HepG2 (cell line): Measurements from ENCODE around the gene TOP3B. TPM values are rescaled to one million over a fixed set of nuclear protein-coding genes. Genes with fewer than 3 reads are reported as not detected.

Experiments used
- ATAC-seq: fragments of 200-7000 bp; cut with Tn5 transposase; 3 replicates; pipeline ENCODE4 v1.9.1; 2020; ENCODE audit warnings: mild to moderate bottlenecking, moderate library complexity
- BruUV-seq: library from RNA; stranded (reverse); fragments of 400-500 nt; replicated peaks from 2 replicates; lab custom pipeline; 2021; lab: Mats Ljungman, UMichigan
- CTCF ChIA-PET: fragments of 300-600 bp; formaldehyde crosslinking; extraction: SDS; loops from one replicate; lab custom pipeline; 2021; ENCODE audit warnings: low total read pairs, inconsistent platforms, low intra/inter-chr PET ratio; lab: Yijun Ruan, JAX
- POLR2A ChIA-PET: fragments of 350-600 bp; sonication (Branson Sonifier 250); formaldehyde crosslinking; loops from one replicate; lab custom pipeline; 2020; ENCODE audit warnings: antibody characterized with exemption, inconsistent platforms; lab: Yijun Ruan, JAX
- DNase-seq: peaks from one replicate; pipeline ENCODE4 v3.0.0-alpha.2; 2015; ENCODE audit warnings: low spot score
- FAIRE-seq: peaks from 3 replicates; lab custom pipeline; 2011; peaks lifted over from hg19 to GRCh38; lab: Jason Lieb, UNC
- H2AFZ ChIP-seq: one replicate; pipeline ENCODE4 v1.6.1; 2011; ENCODE audit warnings: low read length, inconsistent platforms
- H3K27ac ChIP-seq: fragments of 300-600 bp; 3 replicates; pipeline ENCODE4 v1.8.0; 2011; ENCODE audit warnings: mixed run types, mild to moderate bottlenecking, mixed read lengths, low read length, inconsistent platforms; ENCODE audit not compliant: insufficient read depth; ENCODE audit errors: extremely low read length
- H3K27me3 ChIP-seq, 2 experiments: fragments of 200-600 bp in 1 of 2; 2 replicates in 1 of 2; 3 replicates in 1 of 2; pipeline versions ENCODE4 v1.6.0 to v1.8.0; 2011; ENCODE audit warnings: low read length in 2 of 2, mild to moderate bottlenecking in 2 of 2, moderate library complexity in 2 of 2, inconsistent platforms in 1 of 2; ENCODE audit not compliant: insufficient read depth in 2 of 2, control insufficient read depth in 1 of 2
- H3K36me3 ChIP-seq, 2 experiments: fragments of 200-600 bp in 1 of 2; replicated peaks in 1 of 2; 2 replicates in 1 of 2; 3 replicates in 1 of 2; pipeline versions ENCODE4 v1.5.1 to v1.8.0; 2011; ENCODE audit warnings: low read length in 2 of 2, inconsistent platforms in 1 of 2; ENCODE audit not compliant: insufficient read depth in 2 of 2, control insufficient read depth in 1 of 2
- H3K4me1 ChIP-seq: 2 replicates; pipeline ENCODE4 v1.5.1; 2012; ENCODE audit warnings: low read length, inconsistent platforms; ENCODE audit not compliant: insufficient read depth
- H3K4me2 ChIP-seq: 2 replicates; pipeline ENCODE4 v1.6.0; 2011; ENCODE audit warnings: low read depth, low read length, inconsistent platforms
- H3K4me3 ChIP-seq, 3 experiments: fragments of 200-600 bp in 1 of 3; sonication (generic), shearing (Covaris generic) in 1 of 3; replicated peaks in 1 of 3; 2 replicates each; pipeline ENCODE4 v1.5.1; 2011 to 2016; ENCODE audit warnings: low read length in 3 of 3, inconsistent platforms in 2 of 3, low read depth in 2 of 3, mild to moderate bottlenecking in 2 of 3, control low read depth in 1 of 3, mixed read lengths in 1 of 3; ENCODE audit not compliant: insufficient read depth in 1 of 3
- H3K79me2 ChIP-seq: one replicate; pipeline ENCODE4 v1.6.1; 2011; ENCODE audit warnings: low read length, inconsistent platforms; ENCODE audit not compliant: insufficient read depth
- H3K9ac ChIP-seq: 2 replicates; pipeline ENCODE4 v1.6.0; 2011; ENCODE audit warnings: mild to moderate bottlenecking, low read depth, low read length, inconsistent platforms; ENCODE audit not compliant: insufficient read depth
- H3K9me3 ChIP-seq: 2 replicates; pipeline ENCODE4 v1.5.1; 2012; ENCODE audit warnings: mild to moderate bottlenecking, low read length
- H4K20me1 ChIP-seq: 2 replicates; pipeline ENCODE4 v1.6.0; 2011; ENCODE audit warnings: inconsistent platforms, mild to moderate bottlenecking, low read length, moderate library complexity; ENCODE audit not compliant: insufficient read depth
- BRCA1 ChIP-seq: sonication (generic); formaldehyde crosslinking; IDR thresholded peaks from 2 replicates; pipeline ENCODE4 v1.4.0; 2020; ENCODE audit warnings: missing genetic modification reagents
- FOXK2 ChIP-seq: fragments of 450-650 bp; IDR thresholded peaks from 2 replicates; pipeline ENCODE4 v1.6.1; 2016
- HDAC6 ChIP-seq: fragments of 200-600 bp; sonication (generic); IDR thresholded peaks from 2 replicates; pipeline ENCODE4 v1.7.0; 2017; ENCODE audit warnings: mild to moderate bottlenecking, antibody characterized with exemption, low read length, low read depth
- HNRNPL ChIP-seq: fragments of 200-400 bp; formaldehyde crosslinking; IDR thresholded peaks from 2 replicates; pipeline ENCODE4 v1.6.1; 2017; ENCODE audit warnings: mild to moderate bottlenecking, low read depth, low read length
- MED13 ChIP-seq: sonication (generic); formaldehyde crosslinking; IDR thresholded peaks from 2 replicates; pipeline ENCODE4 v1.5.0; 2020; ENCODE audit warnings: missing genetic modification reagents
- NFKB2 ChIP-seq: sonication (generic); formaldehyde crosslinking; IDR thresholded peaks from 2 replicates; pipeline ENCODE4 v1.4.0; 2020; ENCODE audit warnings: missing genetic modification reagents, borderline replicate concordance
- TCF7L2 ChIP-seq: IDR thresholded peaks from 2 replicates; pipeline ENCODE4 v1.6.1; 2011; ENCODE audit warnings: mild to moderate bottlenecking, low read depth, low read length, moderate library complexity
- ZGPAT ChIP-seq: IDR thresholded peaks from 2 replicates; pipeline ENCODE4 v1.6.1; 2016; ENCODE audit warnings: mild to moderate bottlenecking
- ZNF207 ChIP-seq: fragments of 450-650 bp; IDR thresholded peaks from 2 replicates; pipeline ENCODE4 v1.6.1; 2016; ENCODE audit warnings: antibody characterized with exemption, borderline replicate concordance
- ZNF251 ChIP-seq: sonication (generic); formaldehyde crosslinking; IDR thresholded peaks from 2 replicates; pipeline ENCODE4 v1.9.0; 2021; ENCODE audit warnings: mild to moderate bottlenecking, missing genetic modification reagents
- ZNF619 ChIP-seq: sonication (generic); formaldehyde crosslinking; IDR thresholded peaks from 2 replicates; pipeline ENCODE4 v1.4.0; 2020; ENCODE audit warnings: mild to moderate bottlenecking, missing genetic modification reagents
- WGBS: methylation state at CpG from one replicate; pipeline ENCODE4 v1.1.6; 2017; ENCODE audit warnings: low lambda C conversion rate; 5-methylcytosine and 5-hydroxymethylcytosine counted together
- in situ Hi-C: cut with HindIII; loops from 2 replicates; pipeline ENCODE4 v1.10.0; 2017; ENCODE audit warnings: low pct_unique_long_range_greater_than_20kb; ENCODE audit not compliant: extremely low pct_ligation_motif_present
- intact Hi-C: fragments of 100-400 bp; cut with micrococcal nuclease; formaldehyde crosslinking; loops from one replicate; pipeline ENCODE4 v1.10.0; 2022; ENCODE audit not compliant: unreplicated experiment
- polyA plus RNA-seq, 8 experiments: library from polyadenylated mRNA; depleted of rRNA in 3 of 8; stranded (reverse) in 7 of 8; unstranded in 1 of 8; fragments of >200 nt; fragmentation: Illumina TruSeq in 4 of 8; extraction: Trizol in 4 of 8; gene quantifications; 2 replicates each; pipeline versions ENCODE4 v1.2.1 to v1.2.3, GENCODE V29; 2011 to 2016; ENCODE audit warnings: low read depth in 4 of 8, missing spikeins in 1 of 8, mixed read lengths in 1 of 8; ENCODE audit not compliant: insufficient read depth in 1 of 8
- total RNA-seq, 5 experiments: library from RNA; depleted of rRNA; stranded (reverse); fragments of >200 nt; fragmentation: Illumina TruSeq; extraction: Trizol; gene quantifications; 2 replicates each; pipeline ENCODE4 v1.2.3, GENCODE V29; 2016; ENCODE audit warnings: low read depth in 1 of 5
- TF ChIP-seq, protein P1 (sequence below): sonication (generic); formaldehyde crosslinking; IDR thresholded peaks from 2 replicates; pipeline ENCODE4 v1.5.0; 2020; ENCODE audit warnings: mild to moderate bottlenecking, missing genetic modification reagents, borderline replicate concordance
- TF ChIP-seq, protein P2 (sequence below), 2 experiments: sonication (generic) in 1 of 2; formaldehyde crosslinking in 1 of 2; IDR thresholded peaks; 2 replicates each; pipeline versions ENCODE4 v1.5.1 to v1.6.1; 2011 to 2020; ENCODE audit warnings: borderline replicate concordance in 1 of 2, low read depth in 1 of 2, low read length in 1 of 2, mild to moderate bottlenecking in 1 of 2, missing genetic modification reagents in 1 of 2, moderate library complexity in 1 of 2
- TF ChIP-seq, protein P3 (sequence below): sonication (generic); formaldehyde crosslinking; IDR thresholded peaks from 2 replicates; pipeline ENCODE4 v1.5.0; 2020; ENCODE audit warnings: mild to moderate bottlenecking, missing genetic modification reagents, moderate library complexity

The TOP3B gene
- total and polyA plus RNA-seq, 2 of the 13 experiments (the other 11 are each of a cell fraction or from before 2014, with no cell fraction given), result 28.5 to 29.7 TPM

GRCh38 chr22:21917181-21917958, 65.2 kb downstream of the TOP3B start:
- H3K9ac ChIP-seq, result 0 out of 2 replicates have a peak overlapping the region, but pooled peaks have one; percentile 2
- FAIRE-seq (no peak), DNase-seq (peak; percentile 16), ATAC-seq (peak; percentile 74)
- H3K9me3 ChIP-seq, result no peaks in the 10 kb centered on the region
- H3K79me2 ChIP-seq, result no peaks in the 10 kb centered on the region
- POLR2A ChIA-PET, result no interaction called here
- peak overlapping the region; percentile 80 for H3K4me2 ChIP-seq
- no peaks in the 10 kb centered on the region for H4K20me1 ChIP-seq
- no peaks in the 10 kb centered on the region for H3K36me3 ChIP-seq
- H3K27me3 ChIP-seq, result no peaks in the 10 kb centered on the region
- H2AFZ ChIP-seq, result no peak overlapping the region
- in situ Hi-C loops, result no loop called here
- 0% methylated on average over 6 of the region's 17 CpGs for WGBS
- CTCF ChIA-PET, result no interaction called here
- H3K4me3 ChIP-seq, result peak overlapping the region in 2 of 3 experiments; percentile 13 to 63; a peak in 4 of 6 replicates
- intact Hi-C loops, result no loop called here
- H3K27ac ChIP-seq, result peak overlapping the region; percentile 5
- no TSS peak for BruUV-seq
- H3K4me1 ChIP-seq, result peaks cover 14% of the 10 kb centered on the region
- TF ChIP-seq, protein P1, sequence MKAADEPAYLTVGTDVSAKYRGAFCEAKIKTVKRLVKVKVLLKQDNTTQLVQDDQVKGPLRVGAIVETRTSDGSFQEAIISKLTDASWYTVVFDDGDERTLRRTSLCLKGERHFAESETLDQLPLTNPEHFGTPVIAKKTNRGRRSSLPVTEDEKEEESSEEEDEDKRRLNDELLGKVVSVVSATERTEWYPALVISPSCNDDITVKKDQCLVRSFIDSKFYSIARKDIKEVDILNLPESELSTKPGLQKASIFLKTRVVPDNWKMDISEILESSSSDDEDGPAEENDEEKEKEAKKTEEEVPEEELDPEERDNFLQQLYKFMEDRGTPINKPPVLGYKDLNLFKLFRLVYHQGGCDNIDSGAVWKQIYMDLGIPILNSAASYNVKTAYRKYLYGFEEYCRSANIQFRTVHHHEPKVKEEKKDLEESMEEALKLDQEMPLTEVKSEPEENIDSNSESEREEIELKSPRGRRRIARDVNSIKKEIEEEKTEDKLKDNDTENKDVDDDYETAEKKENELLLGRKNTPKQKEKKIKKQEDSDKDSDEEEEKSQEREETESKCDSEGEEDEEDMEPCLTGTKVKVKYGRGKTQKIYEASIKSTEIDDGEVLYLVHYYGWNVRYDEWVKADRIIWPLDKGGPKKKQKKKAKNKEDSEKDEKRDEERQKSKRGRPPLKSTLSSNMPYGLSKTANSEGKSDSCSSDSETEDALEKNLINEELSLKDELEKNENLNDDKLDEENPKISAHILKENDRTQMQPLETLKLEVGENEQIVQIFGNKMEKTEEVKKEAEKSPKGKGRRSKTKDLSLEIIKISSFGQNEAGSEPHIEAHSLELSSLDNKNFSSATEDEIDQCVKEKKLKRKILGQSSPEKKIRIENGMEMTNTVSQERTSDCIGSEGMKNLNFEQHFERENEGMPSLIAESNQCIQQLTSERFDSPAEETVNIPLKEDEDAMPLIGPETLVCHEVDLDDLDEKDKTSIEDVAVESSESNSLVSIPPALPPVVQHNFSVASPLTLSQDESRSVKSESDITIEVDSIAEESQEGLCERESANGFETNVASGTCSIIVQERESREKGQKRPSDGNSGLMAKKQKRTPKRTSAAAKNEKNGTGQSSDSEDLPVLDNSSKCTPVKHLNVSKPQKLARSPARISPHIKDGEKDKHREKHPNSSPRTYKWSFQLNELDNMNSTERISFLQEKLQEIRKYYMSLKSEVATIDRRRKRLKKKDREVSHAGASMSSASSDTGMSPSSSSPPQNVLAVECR, result 0 out of 2 replicates have a peak, but pooled peaks have one; percentile 19
- TF ChIP-seq ZNF207, result no peak
- no peak for TF ChIP-seq HDAC6
- TF ChIP-seq BRCA1 (CRISPR knock-in tag), result no peak
- TF ChIP-seq, protein P2, sequence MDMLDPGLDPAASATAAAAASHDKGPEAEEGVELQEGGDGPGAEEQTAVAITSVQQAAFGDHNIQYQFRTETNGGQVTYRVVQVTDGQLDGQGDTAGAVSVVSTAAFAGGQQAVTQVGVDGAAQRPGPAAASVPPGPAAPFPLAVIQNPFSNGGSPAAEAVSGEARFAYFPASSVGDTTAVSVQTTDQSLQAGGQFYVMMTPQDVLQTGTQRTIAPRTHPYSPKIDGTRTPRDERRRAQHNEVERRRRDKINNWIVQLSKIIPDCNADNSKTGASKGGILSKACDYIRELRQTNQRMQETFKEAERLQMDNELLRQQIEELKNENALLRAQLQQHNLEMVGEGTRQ (IDR thresholded peaks at IDR 0.05; ENCODE audit: low read depth, low read length), result no peak
- TF ChIP-seq, protein P2 (CRISPR knock-in tag; IDR thresholded peaks at IDR 0.05; ENCODE audit: borderline replicate concordance), result no peak
- TF ChIP-seq FOXK2, result no peak
- TF ChIP-seq, protein P3, sequence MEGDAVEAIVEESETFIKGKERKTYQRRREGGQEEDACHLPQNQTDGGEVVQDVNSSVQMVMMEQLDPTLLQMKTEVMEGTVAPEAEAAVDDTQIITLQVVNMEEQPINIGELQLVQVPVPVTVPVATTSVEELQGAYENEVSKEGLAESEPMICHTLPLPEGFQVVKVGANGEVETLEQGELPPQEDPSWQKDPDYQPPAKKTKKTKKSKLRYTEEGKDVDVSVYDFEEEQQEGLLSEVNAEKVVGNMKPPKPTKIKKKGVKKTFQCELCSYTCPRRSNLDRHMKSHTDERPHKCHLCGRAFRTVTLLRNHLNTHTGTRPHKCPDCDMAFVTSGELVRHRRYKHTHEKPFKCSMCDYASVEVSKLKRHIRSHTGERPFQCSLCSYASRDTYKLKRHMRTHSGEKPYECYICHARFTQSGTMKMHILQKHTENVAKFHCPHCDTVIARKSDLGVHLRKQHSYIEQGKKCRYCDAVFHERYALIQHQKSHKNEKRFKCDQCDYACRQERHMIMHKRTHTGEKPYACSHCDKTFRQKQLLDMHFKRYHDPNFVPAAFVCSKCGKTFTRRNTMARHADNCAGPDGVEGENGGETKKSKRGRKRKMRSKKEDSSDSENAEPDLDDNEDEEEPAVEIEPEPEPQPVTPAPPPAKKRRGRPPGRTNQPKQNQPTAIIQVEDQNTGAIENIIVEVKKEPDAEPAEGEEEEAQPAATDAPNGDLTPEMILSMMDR (CRISPR knock-in tag), result peak; percentile 41; the same call in 1 of the 2 replicates
- no peak for TF ChIP-seq TCF7L2
- TF ChIP-seq MED13 (CRISPR knock-in tag), result no peak
- no peak for TF ChIP-seq ZNF619
- no peak for TF ChIP-seq ZGPAT (CRISPR knock-in tag)
- no peak for TF ChIP-seq NFKB2 (CRISPR knock-in tag)
- 0 out of 2 replicates have a peak, but pooled peaks have one; percentile 19 for TF ChIP-seq HNRNPL
- TF ChIP-seq ZNF251 (CRISPR knock-in tag), result no peak
